Osteoblast (primary cell): Measurements from ENCODE around the gene SBK3. TPM values are rescaled to one million over a fixed set of nuclear protein-coding genes. Genes with fewer than 3 reads are reported as not detected.
"Not testable (repeated sequence)": the region's sequence is repeated elsewhere in the genome, so short reads cannot be mapped to it uniquely, and the experiment has no call there.

Source experiments
- DNase-seq: peaks from one replicate; pipeline ENCODE4 v3.0.0; 2011; ENCODE audit warnings: low spot score, mixed read lengths; ENCODE audit not compliant: insufficient read length; ENCODE audit errors: missing footprints
- H2AFZ ChIP-seq: 2 replicates; pipeline ENCODE4 v1.6.0; 2011; ENCODE audit warnings: mild to moderate bottlenecking, low read length
- H3K27ac ChIP-seq: 2 replicates; pipeline ENCODE4 v1.5.1; 2011; ENCODE audit warnings: mild to moderate bottlenecking, low read depth, low read length, moderate library complexity
- H3K27me3 ChIP-seq: 2 replicates; pipeline ENCODE4 v1.6.0; 2012; ENCODE audit warnings: mild to moderate bottlenecking, control low read depth, inconsistent platforms, low read length, moderate library complexity; ENCODE audit not compliant: insufficient read depth
- H3K36me3 ChIP-seq: 2 replicates; pipeline ENCODE4 v1.5.1; 2011; ENCODE audit warnings: mild to moderate bottlenecking, low read length, control low read depth, moderate library complexity; ENCODE audit not compliant: insufficient read depth
- H3K4me1 ChIP-seq: 2 replicates; pipeline ENCODE4 v1.5.1; 2011; ENCODE audit warnings: mild to moderate bottlenecking, low read length, control low read depth, moderate library complexity; ENCODE audit not compliant: insufficient read depth
- H3K4me2 ChIP-seq: 2 replicates; pipeline ENCODE4 v1.6.0; 2011; ENCODE audit warnings: mild to moderate bottlenecking, low read length; ENCODE audit not compliant: insufficient read depth
- H3K4me3 ChIP-seq: fragments of 200-600 bp; sonication (generic); 3 replicates; pipeline ENCODE4 v1.5.1; 2012; ENCODE audit warnings: mild to moderate bottlenecking, low read length, inconsistent platforms; ENCODE audit not compliant: insufficient read depth
- H3K79me2 ChIP-seq: 2 replicates; pipeline ENCODE4 v1.6.0; 2012; ENCODE audit warnings: mild to moderate bottlenecking, low read length, control low read depth, inconsistent platforms; ENCODE audit not compliant: insufficient read depth
- H3K9me3 ChIP-seq: 2 replicates; pipeline ENCODE4 v1.5.1; 2011; ENCODE audit warnings: low read depth, low read length, control low read depth
- H4K20me1 ChIP-seq: 2 replicates; pipeline ENCODE4 v1.6.0; 2012; ENCODE audit warnings: mild to moderate bottlenecking, low read length, control low read depth; ENCODE audit not compliant: insufficient read depth
- total RNA-seq: library from RNA; depleted of rRNA; stranded (reverse); fragments of >200 nt; gene quantifications from 2 replicates; pipeline ENCODE4 v1.2.3, GENCODE V29; 2012
- TF ChIP-seq, protein P1 (sequence below): IDR thresholded peaks from 2 replicates; pipeline ENCODE4 v1.5.1; 2011; ENCODE audit warnings: mild to moderate bottlenecking, low read depth, low read length, moderate library complexity; ENCODE audit errors: extremely low read depth

SBK3 gene
- total RNA-seq, 1 donor: not detected

DNA sequence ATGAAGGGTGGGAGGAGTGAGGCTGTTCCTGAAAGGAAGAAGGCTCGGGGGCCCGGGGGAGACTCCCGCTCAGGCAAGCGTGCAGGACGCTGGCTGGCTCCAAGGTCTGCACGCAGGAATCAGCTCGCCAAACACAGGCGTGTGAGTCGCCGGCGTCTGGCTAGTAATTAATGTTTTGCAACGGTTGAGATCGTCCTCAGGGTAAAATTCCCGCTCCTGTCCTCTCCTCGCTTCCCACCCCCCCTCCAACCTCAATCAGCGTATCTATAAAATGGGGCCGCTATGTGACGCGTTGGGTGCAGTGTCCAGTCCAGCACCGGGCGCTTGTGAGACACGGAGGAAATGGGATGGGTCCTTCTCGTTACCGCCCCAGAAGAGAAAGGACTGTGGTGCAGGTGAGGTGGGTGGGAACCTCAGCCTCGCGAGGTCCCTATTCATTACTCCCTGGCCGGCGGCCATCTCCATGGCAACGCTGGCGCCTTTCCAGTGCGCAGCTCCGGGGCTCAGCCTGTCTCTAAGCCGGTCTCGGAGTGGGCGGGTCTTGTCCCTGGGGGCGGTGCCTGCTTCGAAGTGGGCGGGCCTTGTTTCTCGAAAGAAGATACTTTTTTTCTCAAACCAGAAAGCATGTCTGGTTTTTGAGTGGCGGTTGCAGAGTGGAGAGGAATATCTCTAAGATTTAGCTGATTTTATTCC lies 41.8 kb upstream of the SBK3 start:
- Histone ChIP-seq H3K27me3 (no peaks in the 10 kb centered on the region), H3K27ac (peak overlapping the region; percentile 29), H3K4me1 (peaks cover 12% of the 10 kb centered on the region), H3K4me3 (peak overlapping the region; percentile 70), H4K20me1 (no peaks in the 10 kb centered on the region), H2AFZ (peak overlapping the region; percentile 71), H3K79me2 (no peaks in the 10 kb centered on the region), H3K4me2 (peak overlapping the region; percentile 81), H3K9me3 (no peaks in the 10 kb centered on the region), H3K36me3 (no peaks in the 10 kb centered on the region)
- peak; percentile 99 for DNase-seq
- TF ChIP-seq, protein P1, sequence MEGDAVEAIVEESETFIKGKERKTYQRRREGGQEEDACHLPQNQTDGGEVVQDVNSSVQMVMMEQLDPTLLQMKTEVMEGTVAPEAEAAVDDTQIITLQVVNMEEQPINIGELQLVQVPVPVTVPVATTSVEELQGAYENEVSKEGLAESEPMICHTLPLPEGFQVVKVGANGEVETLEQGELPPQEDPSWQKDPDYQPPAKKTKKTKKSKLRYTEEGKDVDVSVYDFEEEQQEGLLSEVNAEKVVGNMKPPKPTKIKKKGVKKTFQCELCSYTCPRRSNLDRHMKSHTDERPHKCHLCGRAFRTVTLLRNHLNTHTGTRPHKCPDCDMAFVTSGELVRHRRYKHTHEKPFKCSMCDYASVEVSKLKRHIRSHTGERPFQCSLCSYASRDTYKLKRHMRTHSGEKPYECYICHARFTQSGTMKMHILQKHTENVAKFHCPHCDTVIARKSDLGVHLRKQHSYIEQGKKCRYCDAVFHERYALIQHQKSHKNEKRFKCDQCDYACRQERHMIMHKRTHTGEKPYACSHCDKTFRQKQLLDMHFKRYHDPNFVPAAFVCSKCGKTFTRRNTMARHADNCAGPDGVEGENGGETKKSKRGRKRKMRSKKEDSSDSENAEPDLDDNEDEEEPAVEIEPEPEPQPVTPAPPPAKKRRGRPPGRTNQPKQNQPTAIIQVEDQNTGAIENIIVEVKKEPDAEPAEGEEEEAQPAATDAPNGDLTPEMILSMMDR: no peak

DNA sequence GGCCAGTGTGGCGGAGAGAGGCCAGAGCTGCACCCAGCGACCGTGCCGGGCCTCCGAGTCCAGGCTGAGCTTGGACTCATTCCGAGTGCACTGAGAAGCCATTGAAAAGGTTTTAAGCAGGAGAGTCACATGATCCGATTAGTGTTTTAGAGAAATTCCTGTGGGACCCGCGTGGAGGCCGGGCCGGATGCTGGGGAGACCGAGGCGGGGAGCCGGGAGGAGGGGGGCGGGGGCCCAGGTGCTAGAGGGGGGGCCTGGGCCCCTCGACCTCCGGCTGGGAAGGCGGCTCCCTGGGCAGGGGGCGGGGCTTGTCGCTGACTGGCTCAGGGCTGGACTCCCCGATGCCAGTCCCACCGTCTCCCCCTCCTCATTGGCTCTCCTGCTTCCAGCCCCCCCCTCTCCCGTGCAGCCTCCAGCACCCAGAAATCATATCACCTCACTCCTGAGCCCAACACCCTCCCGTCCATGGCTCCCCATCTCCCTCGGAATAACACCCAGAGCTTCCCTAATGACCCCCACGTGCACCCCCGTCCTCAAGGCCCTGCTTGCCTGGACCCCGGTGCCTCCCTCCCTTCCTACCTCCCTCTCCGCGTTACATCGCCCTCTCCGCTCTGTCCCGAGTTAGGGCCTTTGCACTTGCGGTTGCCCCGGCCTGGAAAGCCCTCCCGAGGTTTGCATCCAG lies 40.5 kb upstream of the SBK3 start:
- no peaks in the 10 kb centered on the region for H3K36me3 ChIP-seq
- H4K20me1 ChIP-seq: no peaks in the 10 kb centered on the region
- H3K27ac ChIP-seq: no peak overlapping the region
- peaks cover 4% of the 10 kb centered on the region for H3K79me2 ChIP-seq
- peak overlapping the region; percentile 78 for H3K4me2 ChIP-seq
- H3K9me3 ChIP-seq: no peaks in the 10 kb centered on the region
- H3K4me1 ChIP-seq: peaks cover 23% of the 10 kb centered on the region
- H3K27me3 ChIP-seq: no peaks in the 10 kb centered on the region
- peak; percentile 94 for DNase-seq
- TF ChIP-seq, protein P1: no peak
- peak overlapping the region; percentile 91 for H2AFZ ChIP-seq
- H3K4me3 ChIP-seq: peak overlapping the region; percentile 68

DNA sequence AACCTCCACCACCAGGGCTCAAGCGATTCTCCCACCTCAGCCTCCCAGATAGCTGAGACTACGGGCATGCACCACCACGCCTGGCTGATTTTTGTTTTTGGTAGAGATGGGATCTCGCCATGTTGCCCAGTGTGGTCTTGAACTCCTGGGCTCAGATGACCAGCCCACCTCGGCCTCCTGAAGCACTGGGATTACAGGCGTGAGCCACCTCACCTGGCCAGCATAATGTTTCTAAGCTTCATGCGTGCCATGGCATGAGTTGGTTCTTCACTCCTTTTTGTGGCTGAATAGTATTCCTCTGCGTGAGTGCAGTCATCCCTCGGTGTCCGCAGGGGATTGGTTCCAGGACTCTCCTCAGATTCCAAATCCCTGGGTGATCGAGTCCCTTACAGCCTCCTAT lies 39.5 kb upstream of the SBK3 start:
- no peaks in the 10 kb centered on the region for H3K36me3 ChIP-seq
- no peak overlapping the region for H3K27ac ChIP-seq
- no peaks in the 10 kb centered on the region for H3K9me3 ChIP-seq
- peak; percentile 42 for DNase-seq
- no peaks in the 10 kb centered on the region for H3K27me3 ChIP-seq
- TF ChIP-seq, protein P1: no peak
- peaks cover 12% of the 10 kb centered on the region for H3K79me2 ChIP-seq
- H2AFZ ChIP-seq: no peak overlapping the region
- H3K4me3 ChIP-seq: no peak overlapping the region
- no peaks in the 10 kb centered on the region for H4K20me1 ChIP-seq
- H3K4me1 ChIP-seq: peaks cover 23% of the 10 kb centered on the region
- H3K4me2 ChIP-seq: no peak overlapping the region

DNA sequence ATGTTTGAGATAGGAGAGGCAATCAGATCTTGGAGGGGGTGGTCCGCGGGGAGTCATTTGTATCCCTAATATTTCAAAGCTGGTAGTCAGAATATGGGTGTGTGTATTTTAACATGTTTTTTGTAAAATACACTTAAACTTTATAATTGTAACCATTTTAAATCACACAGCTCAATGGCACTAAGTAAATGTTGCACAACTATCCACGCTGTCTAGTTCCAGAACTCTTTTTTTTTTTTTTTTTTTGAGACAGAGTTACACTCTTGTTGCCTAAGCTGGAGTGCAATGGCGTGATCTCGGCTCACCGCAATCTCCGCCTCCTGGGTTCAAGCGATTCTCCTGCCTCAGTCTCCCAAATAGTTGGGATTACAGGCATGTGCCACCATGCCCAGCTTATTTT lies 38.6 kb upstream of the SBK3 start:
- not testable (repeated sequence) for DNase-seq, H3K9me3 ChIP-seq, H3K27ac ChIP-seq, H3K36me3 ChIP-seq, H4K20me1 ChIP-seq, H3K4me3 ChIP-seq, H3K27me3 ChIP-seq, H2AFZ ChIP-seq, H3K4me2 ChIP-seq
- Histone ChIP-seq H3K79me2 (peaks cover 22% of the 10 kb centered on the region), H3K4me1 (peaks cover 23% of the 10 kb centered on the region)

DNA sequence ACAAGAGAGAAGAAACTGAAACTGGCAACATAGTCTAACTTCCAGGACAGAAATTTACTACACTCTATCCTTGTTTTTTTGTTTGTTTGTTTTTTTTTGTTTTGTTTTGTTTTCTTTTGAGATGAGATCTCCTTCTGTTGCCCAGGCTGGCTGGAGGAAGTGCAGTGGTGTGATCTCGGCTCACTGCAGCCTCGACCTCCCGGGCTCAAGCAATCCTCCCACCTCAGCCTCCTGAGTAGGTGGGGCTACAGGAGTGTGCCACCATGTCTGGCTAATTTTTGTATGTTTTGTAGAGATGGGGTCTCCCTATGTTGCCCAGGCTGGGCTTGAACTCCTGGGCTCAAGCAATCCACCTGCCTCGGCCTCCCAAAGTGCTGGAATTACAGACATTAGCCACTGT lies 36.9 kb upstream of the SBK3 start:
- not testable (repeated sequence) for H3K36me3 ChIP-seq, H3K27me3 ChIP-seq, H2AFZ ChIP-seq, H3K9me3 ChIP-seq, H3K4me3 ChIP-seq, H3K27ac ChIP-seq, DNase-seq, H4K20me1 ChIP-seq
- Histone ChIP-seq H3K4me2 (peak overlapping the region; percentile 27), H3K79me2 (peaks cover 23% of the 10 kb centered on the region), H3K4me1 (peaks cover 23% of the 10 kb centered on the region)
